NCI-H1092 treated with DMSO at 0.1 percent for 48 hours (cell line): ENCODE data around the gene CSF1.

ENCODE experiments used
- DNase-seq: peaks from one replicate; lab custom pipeline; 2025; lab: John Stamatoyannopoulos, UW

CSF1 gene

DNA sequence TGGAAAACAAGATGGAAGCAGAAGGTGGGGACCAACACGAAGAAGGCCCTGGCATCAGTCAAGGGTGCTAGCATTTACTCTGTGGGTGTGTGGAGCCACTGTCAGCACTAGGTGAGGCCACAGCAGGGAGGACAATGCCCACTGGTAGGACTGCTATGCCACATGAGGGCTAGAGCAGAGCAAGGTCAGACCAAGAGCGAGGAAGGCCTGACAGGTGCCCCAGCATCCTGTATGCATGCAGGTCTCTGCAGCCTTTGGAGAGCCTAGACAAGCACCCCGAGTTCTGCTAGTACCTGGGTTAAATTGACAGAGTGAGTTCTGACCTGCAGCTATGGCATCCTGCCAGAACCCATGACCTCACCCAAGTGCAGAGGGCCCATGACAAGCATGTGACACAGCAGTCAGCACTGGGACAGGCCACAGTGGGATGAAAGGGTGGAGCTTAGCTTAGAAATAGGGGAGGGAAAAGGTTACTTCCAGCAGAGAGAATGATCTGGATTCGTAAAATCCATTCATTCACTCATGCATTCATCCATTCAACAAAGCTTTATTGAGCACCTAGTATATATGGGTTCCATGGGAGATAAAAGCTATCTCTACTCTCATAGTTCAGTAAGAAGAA lies 9.0 kb upstream of the CSF1 start:
- DNase-seq = no peak

DNA sequence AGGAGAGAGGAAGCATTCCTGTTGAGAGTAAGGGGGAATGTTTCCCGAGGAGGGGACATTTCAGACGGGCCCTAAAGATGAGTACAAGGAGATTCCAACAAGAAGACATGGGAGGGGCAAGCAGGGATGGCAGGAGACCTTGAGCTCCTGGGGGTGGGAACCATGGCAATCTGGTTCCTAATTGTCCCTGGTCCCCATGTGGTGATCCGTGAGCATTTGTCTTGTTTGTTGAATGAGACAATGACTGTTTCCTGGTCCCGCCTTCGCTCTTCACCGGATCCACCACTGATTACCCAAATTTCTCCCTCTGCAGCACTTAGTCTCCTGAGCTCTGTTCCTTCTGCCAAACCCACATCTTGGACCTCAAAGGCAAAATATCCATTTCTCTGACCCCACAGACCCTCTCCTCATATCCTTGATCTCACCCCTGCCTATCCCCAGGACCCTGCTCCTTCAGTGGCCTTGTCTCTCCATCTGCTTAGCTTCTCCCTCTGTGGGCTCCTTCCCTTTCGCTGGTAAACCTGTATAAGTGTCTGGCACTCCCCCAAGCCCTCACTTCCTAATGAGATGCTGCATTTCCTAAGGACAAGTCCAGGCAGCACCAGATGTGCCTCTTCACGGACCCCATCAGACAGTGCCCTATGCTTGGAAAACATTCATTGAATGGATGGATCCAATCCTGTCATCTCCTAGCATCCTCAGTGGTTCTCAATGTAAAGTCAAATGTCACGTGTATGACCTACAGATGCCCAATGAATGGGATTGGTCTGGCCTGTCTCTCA lies 8.3 kb upstream of the CSF1 start:
- DNase-seq = no peak

DNA sequence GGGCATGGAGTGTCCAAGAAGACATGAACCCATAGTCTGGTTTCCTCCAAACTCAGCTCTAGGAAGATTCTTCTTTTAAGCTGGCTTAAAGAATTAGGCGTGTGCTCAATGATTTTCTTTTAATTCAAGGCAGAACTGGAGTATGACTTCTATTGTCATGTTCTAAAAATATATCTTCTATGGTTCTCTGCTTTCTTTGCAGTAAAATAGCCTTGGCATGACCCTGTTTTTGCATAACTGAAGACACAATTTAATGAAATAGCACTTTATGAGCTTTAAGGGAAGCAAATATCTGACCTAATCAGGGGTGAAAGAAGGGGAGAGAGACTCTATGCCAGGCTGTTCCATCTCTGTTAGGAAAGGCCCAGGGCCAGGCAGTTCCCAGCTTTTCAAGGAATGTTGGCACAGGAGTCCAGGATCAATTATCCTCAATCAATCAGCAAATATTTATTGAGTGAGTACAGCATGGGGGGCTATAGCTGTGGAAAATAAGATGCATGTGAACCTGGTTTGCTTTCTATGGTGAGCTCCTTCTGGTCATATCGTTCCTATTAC lies 7.2 kb upstream of the CSF1 start:
- no peak for DNase-seq

DNA sequence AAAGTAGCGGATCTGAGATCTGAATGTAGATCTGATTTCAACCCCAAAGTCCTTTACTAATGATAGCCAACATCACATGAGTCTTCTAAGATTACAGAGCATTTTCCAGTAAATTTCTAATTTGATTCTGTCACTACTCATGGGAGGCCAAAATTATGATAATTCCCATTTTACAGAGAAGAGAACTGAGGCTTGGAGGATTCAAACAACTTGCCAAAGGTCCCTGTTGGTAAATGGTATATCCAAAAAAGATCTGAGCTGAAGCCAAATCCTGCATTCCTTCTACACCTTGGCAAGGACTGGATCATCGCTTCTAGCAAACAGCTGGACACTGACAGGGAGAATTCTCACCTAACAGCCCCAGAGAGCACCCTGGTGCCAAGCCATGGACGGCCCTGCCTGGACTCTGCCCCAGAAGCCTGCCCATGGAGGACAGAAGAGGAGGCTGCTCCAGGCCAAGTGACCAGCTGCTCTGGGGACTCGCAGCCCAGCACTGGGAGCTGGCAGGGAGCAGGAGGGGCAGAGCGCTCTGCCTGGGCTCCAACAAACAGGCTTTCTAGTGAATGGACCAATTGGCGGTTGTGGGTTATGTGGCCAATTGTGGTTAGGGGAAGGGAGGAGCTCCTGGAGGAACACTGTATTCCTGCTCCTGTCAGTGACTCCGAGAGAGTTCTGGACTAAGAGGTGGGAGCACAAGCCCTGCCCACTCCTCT lies 6.4 kb upstream of the CSF1 start:
- no peak for DNase-seq

DNA sequence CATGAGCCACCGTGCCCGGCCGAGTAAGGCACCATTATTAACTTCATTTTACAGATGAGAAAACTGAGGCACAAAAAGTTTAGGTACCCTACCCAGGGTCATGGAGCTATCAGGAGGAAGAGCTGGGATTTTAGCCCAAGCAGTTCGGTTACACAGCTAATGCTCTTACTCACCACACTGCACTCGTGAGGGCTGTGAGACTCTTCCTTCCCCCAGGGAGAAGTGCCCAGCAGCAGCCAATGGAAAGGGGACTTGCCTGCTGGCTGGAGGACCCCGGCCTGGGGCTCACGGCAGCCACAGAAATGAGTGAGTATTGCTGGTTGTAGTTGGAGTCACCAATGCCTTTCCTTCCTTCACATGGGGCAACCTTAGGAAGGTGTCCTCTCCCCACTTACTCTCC lies 5.2 kb upstream of the CSF1 start:
- DNase-seq = no peak

DNA sequence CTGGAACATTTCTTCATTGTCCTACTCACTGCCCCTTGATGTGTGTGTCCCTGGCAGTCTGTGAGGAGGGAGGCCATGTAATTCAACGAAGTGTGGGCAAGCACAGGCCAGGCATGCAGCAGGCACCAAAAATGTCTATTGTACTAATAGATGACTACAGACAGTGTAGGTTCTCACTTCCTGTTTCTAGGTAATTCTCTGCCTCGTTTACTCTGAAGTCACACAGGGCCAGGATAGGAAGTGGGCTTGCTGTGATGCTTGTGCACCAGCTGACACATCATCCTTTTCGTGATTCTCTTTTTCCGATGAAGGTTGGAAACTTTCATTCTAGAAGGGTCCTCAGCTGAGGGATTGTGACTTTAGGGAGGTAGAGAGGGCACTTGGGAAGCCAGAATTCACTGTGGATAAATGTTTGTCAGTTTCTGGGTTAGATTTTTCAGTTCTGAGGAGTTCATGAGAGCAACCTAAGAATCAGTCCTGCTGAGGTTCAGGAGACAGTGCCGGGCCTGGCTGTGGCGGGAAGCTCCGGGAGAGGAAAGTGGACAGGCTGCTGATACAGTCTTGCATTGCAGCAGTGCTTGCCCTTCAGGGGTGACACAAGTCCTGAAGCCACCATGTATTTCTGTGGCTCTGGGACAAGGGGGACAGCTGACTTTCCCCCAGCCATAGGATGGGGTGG lies 4.3 kb upstream of the CSF1 start:
- DNase-seq = no peak

DNA sequence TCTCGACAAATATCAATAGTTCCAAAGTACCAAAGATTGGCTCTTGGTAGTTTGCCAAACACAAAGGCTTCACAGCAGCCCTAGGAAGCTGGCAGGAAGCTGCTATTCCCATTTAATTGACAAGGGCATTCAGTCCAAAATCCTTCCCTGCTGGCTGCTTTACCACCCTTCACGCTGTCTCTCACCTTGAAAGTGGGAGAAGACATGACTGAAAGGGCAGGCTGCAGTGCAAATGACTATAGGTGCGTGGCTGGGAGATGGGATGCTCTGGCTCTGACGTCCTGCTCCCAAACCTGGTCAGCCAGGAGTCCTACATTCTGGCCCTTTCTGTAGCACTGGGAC lies 3.8 kb upstream of the CSF1 start:
- no peak for DNase-seq

DNA sequence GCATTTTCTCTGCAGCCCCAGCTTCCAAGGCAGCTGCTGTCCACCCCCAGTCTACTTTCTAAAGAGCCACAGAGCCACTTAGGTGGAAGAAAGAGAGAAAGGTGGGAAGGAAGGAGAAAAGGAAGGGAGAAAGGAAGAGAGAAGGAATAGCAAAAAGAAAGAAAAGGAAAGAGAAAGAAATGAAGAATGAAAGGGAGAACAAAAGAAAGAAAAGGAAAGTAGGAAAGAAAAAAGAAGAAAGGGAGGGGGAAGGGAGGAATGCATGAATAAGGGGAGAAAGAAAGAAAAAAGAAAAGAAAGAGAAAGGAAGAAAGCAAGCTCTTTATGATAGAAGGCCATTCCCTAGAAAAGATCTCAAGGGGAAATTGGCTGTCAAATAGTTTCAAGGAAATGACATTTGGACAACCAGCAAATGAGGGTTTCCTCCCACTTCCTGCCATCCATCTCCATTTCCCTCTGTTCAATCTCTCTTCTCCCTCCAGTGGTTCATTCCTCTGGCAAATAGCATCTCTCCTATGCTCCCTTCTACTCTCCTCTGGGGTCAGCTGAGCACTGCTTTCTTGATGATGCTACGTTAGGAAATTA lies 3.4 kb upstream of the CSF1 start:
- DNase-seq = no peak

DNA sequence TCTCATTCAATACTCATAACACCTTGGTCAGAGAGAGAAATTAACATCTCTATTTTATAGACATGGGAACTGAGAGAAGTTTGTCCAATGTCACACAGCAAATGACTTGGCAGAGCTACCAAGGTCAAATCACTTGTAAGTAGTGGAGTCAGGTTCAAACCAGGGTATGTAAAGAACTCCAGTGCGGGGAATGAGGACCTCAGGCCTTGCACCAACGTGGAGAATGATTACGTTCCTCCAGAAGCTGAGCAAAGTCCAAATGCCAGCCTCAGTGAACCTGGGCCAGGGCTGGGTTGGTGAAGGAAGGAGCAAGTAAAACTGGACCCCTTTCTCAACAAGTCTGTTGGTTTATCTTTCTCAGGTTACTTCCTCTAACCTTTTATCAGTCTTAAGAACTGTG lies 1.8 kb upstream of the CSF1 start:
- no peak for DNase-seq

DNA sequence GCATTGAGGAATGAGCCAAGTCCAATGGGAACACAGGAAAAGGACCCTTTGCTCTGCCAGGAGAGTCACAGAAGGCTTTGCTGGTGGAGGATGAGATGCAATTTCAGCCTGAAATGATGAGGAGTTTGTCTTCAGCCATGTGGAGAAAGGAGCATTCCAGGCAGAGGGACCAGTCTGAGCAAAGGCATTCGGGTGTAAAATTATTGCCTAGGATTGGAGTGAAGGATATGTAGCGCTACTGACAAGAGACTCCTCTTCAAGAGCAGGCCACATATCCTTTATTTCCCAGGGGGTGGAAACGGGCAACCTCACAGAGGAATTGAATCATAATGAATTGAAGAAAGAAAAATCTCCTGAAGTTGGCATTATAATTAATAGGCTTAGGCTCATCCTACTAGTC lies 1.1 kb upstream of the CSF1 start:
- DNase-seq = no peak

DNA sequence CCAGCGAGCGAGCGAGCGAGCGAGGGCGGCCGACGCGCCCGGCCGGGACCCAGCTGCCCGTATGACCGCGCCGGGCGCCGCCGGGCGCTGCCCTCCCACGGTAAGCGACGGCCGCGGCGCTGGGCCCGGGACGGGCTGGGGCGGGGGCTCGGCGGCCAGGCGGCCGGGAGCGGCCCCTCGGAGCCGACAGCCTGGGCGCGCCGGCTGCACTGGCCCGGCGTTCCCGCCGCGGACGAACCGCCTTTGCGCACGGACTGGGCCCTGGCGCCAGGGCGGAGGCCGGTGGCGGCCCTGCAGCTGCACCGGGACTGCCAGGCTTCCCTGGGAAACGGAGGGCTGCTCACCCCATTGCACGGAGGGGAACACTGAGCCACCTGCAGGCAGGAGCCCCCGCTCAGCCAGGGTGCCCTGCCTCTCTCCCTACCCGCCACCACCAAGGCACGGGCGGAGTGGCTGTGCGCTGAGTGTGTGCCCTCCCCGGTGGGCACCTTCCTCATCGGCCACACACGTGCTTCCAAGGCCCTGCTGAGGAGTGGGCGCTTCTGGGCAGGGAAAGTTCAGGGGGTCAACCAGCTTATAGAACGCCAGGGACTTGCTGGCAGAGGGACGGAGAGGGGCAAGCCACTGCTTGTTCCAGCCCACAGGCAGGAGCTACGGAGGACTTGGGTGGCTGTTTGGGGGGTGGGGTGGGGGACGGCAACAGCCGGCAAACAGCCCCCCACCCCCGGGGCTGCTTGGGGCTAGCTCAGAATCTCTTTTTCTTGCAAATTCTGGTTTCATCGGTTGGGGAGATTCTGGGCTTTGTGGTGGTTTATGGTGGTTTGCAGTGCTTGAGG lies 532 bp downstream of the CSF1 start:
- DNase-seq = no peak

DNA sequence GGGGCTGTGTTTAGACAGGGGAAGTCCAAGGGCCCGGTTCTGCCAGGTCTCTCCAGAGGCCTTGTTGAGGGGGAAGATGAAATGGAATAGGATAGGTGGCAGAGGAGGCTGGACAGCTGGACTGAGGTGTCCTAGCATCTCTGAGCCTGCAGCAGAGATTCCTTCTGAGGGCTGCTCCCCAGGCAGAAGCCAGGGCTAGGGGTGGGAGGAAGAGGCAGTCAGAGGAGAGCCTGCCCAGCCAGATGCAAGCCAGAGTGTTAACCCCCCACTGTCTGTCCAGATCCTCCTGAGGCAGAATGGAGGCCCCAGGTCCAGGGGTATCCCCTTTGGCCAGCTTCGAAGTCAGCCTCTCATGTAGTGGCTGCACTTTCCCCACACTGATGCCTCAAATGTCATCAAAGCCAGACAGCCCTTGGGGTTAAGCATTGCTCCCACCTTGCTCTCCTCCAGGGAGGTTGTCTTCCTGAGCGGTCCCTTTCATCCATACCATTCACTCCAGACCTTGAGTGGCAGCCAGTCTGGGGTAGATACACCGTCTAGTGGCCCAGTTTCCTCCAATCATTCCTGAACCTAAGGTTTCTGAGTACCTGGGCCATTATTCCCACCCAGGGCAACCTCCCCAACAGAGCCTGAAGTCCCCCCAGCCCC lies 1.7 kb downstream of the CSF1 start:
- DNase-seq = no peak

DNA sequence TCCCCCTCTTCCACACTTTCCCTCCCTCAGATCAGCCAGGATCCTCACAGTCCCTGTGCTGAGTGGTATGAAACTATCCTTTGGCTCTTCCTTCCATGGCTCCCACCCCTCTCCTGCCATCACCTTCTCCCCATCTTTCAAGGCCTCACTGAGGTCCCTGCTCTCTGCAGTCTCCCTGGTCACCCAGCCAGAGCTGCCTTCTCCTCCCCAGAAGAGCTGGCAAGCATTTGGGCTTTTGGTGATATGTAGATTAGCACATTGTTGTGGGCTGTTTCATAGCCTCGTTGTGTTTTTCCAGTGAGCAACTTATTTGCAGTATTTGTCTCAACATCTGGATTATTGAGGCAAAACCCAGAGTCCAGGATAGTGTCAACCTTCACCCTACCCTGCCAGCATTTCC lies 2.2 kb downstream of the CSF1 start:
- DNase-seq = no peak

DNA sequence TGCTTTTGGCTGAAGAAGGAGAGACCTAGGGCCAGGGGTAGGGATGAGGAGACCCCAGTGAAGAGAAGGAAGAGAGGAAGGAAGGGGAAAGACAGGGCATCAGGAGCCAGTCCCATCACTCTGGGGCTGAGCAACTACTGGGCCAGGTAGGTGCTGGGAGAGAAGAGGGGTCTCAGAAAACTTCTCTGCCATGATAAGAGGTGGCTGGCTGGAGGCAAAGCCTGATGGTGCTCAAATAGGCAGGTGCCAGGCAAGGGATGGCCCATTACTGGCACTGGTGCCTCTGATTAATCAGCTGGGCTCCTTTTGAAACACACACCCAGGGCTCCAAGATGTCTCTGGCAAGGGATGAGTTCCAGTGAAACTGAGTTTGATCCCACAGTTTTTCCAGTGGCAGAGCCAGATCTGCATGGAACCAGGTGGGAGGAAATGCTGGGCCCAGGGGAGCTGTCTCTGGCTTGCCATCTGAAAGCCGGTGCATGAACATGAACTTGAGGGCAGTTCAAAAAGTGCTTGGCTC lies 2.8 kb downstream of the CSF1 start:
- no peak for DNase-seq

DNA sequence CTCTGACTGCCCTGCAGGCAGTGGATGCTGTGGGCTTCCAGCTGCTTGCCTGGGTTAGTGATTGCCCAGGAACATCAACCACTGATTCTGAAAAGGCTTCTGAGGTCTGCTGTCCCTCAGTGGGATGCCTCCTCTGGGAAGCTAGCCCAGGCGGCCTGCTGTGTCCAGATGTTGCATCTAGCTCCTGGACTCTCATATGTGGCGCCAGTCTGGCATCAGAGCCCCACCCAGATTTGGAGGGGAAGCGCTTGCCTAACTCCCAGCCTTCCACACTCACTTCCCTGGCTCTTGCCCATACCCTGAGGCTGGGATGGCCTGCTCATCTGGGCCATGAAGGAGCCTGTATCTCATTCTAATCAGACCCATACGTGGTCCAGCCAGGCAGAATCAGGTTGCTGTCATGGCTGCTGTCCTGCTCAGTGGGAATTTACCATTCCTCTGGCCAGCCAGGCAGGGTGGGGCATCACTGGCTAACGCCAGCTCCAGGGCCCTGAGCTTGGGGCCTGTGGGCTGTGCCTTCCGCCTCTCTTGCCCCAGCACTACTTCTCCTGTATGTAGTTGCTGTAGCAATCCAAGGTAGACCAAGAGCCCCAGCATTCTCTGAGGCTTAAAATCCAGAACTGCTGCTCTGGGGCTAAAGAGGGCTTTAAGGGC lies 4.1 kb downstream of the CSF1 start:
- no peak for DNase-seq

DNA sequence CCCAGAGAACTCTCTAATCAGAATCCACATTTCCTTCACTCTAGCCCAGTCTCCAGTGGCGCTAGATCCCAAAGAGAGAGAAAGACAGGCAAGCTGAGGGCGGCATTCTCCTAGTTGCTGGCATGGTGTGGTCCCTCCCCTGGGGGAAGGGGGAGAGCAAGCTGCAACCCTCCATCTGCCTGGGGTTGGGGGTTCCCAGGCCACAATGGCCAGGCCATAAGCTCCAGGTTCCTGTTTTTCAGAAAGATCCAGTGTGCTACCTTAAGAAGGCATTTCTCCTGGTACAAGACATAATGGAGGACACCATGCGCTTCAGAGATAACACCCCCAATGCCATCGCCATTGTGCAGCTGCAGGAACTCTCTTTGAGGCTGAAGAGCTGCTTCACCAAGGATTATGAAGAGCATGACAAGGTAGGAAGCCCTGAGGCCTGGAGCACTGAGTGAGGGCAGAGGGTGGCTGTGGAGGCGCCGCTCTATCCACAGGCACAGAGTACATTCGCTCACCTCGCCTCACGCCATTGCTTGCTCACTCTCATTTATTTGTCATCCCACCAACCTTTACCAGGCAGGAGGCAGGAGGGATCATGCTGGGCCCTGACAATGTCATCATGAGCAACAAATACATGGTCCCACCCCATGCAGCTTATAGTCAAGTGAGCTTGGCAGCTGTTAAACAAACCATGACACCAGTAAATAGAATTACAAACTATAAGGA lies 6.6 kb downstream of the CSF1 start:
- no peak for DNase-seq

DNA sequence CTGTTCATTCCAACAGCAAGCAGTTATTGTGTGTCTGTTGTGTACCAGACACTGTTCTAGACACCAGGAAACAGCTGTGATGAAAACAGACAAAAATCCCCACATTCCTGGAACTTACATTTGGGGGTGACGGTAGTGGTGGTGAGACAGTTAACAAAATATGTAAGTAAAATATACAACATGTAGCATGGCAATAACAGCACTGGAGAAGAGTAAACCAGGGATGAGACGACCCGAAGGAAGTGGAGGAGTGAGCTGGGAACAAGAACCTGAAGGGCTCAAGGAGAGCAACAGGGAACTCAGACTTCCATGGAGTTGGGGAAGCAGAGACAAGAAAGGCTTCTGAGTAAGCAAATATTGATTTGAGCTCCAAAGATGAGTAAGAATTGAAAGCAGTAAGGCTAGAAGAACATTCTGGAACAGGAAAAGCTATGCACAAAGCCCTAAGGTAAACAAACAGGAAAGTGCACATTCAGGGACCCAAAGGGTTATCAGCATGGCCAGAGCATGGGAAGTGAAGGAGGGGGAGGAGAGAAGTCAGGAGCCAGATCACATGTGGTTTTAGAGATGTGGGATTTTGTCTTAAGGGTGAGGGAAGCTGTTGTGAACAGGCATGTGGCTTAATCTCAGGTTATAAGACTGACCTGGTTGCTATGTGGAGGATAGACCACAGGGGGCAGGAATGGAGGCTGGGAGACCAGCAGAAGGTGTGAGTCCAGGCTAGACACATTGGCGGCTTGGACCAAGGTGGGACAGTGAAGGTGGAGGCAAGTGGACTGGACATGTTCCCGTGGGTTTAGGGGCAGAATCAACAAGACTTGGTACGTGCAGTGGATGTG lies 7.3 kb downstream of the CSF1 start:
- DNase-seq = no peak

DNA sequence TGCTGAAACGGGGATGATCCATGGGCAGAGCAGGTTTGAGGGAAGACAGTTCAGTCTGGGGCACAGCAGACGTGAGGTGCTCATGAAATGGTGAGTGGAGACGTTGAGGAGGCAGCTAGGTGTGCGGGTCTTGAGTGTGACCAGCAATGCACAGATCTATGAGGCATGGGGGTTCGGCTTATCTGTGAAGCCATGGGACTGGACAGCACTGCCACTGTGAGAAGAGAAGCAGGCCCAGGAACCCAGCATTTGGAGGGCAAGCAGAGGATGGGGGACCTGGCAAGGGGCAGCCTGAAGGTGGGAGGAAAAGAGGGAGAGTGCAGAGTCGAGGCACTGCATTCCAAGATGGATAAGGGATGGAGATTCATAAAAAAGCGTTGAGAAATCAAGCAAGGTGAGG lies 8.0 kb downstream of the CSF1 start:
- DNase-seq = no peak
